ENCODE measurements around the gene HMGB2.

The HMGB2 gene

DNA sequence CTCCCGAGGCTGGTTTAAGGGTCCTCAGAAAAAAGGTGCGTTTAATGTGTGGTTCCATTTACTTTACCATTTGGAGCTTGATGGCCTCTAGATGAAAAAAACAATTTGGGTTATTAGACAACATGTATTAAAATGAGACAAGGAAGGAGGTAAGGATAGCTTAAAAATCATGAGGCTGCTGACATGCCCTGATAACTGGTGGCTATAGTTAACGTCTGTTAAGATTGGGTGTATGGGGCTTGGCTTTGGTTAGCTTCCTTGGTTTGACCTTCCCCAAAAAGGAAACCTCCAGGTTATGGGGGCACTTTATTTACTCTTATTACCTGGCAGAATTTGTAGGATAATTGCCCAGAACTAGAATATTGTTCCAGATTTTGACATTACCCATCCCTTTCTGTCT, 51.5 kb downstream of the HMGB2 start:
- DNase-seq, result no peak

DNA sequence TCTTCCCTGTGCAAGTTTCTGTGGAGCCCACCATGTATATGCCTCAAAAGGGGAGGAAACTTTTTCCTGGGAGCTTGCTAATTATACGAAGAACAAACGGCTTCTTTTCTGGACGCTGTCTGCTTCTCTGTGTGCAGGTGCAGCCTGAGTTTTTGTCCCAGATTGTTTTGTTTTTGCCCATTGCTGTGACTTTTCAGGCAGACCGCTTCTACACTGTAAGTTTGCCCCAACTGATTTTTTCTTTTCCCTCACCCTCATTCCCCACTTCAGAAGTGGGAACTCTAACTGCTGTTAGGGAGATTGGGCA, 51.9 kb downstream of the HMGB2 start:
- no peak for DNase-seq

GRCh38 chr4:173281406-173282255, 52.5 kb downstream of the HMGB2 start:
- DNase-seq, result no peak

All from fibroblast of upper back skin (primary cell).